Spinal cord (tissue), 10 donors: ENCODE results near the gene METTL8. TPM values are rescaled to one million over a fixed set of nuclear protein-coding genes. Genes with fewer than 3 reads are reported as not detected.

ENCODE experiments used
- DNase-seq, 6 donors: peaks; one replicate each; pipeline versions ENCODE4 v3.0.0 to v3.0.0-alpha.2; 2013 to 2015; ENCODE audit warnings: low spot score in 6 of 6, low read depth in 4 of 6
- H3K27ac ChIP-seq: one replicate; pipeline ENCODE4 v1.5.1; 2013; ENCODE audit warnings: low read depth, low read length, control low read depth
- H3K27me3 ChIP-seq: one replicate; pipeline ENCODE4 v1.6.1; 2013; ENCODE audit warnings: low read length; ENCODE audit not compliant: control insufficient read depth, insufficient read depth
- H3K36me3 ChIP-seq: one replicate; pipeline ENCODE4 v1.6.1; 2013; ENCODE audit warnings: low read length; ENCODE audit not compliant: control insufficient read depth, insufficient read depth
- H3K4me1 ChIP-seq: one replicate; pipeline ENCODE4 v1.6.1; 2013; ENCODE audit warnings: low read length; ENCODE audit not compliant: control insufficient read depth, insufficient read depth
- H3K4me3 ChIP-seq: one replicate; pipeline ENCODE4 v1.5.1; 2013; ENCODE audit warnings: low read depth, low read length, control low read depth
- H3K9me3 ChIP-seq: one replicate; pipeline ENCODE4 v1.6.1; 2013; ENCODE audit warnings: low read length; ENCODE audit not compliant: control insufficient read depth, insufficient read depth
- WGBS: methylation state at CpG from one replicate; pipeline ENCODE4 v1.1.5; 2013; ENCODE audit warnings: missing lambda C conversion rate; ENCODE audit not compliant: insufficient coverage; 5-methylcytosine and 5-hydroxymethylcytosine counted together
- polyA plus RNA-seq, 2 donors: library from polyadenylated mRNA; unstranded; fragments of 120-200 nt; gene quantifications; one replicate each; pipeline ENCODE4 v1.2.1, GENCODE V29; 2013; ENCODE audit not compliant: insufficient read length in 2 of 2
- total RNA-seq, 2 donors: library from RNA; depleted of rRNA in 1 of 2; stranded (reverse); fragments of 120-200 nt in 1 of 2; fragments of >200 nt in 1 of 2; gene quantifications; one replicate each; pipeline versions ENCODE4 v1.2.3 to v1.2.4, GENCODE V29; 2013 to 2014
- donor health status: healthy.

METTL8 gene
- total and polyA plus RNA-seq, 4 donors = 14.3 to 25.9 (median 17.6) TPM

- H3K9me3 ChIP-seq = no peaks in the 10 kb centered on the region
- WGBS = 0% methylated on average over 2 of the region's 4 CpGs
- peak in 2 of 6 donors; percentile 23 to 50 for DNase-seq
- no peaks in the 10 kb centered on the region for H3K36me3 ChIP-seq
- H3K4me1 ChIP-seq = peaks cover 5% of the 10 kb centered on the region
- H3K27ac ChIP-seq = no peak overlapping the region
- no peaks in the 10 kb centered on the region for H3K27me3 ChIP-seq
- H3K4me3 ChIP-seq = no peak overlapping the region
These were observed 146.2 kb downstream of the METTL8 start for GRCh38 chr2:171287611-171288010.

- H3K4me1 ChIP-seq = peaks cover 5% of the 10 kb centered on the region
- DNase-seq = no peak
These were observed 146.7 kb downstream of the METTL8 start for GRCh38 chr2:171287036-171287571.

GRCh38 chr2:171281110-171281509 lies 152.7 kb downstream of the METTL8 start:
- no peaks in the 10 kb centered on the region for H3K4me1 ChIP-seq
- no peaks in the 10 kb centered on the region for H3K36me3 ChIP-seq
- H3K4me3 ChIP-seq = no peak overlapping the region
- no peaks in the 10 kb centered on the region for H3K27me3 ChIP-seq
- 78% methylated on average over 2 of the region's 3 CpGs for WGBS
- no peak overlapping the region for H3K27ac ChIP-seq
- no peak for DNase-seq
- no peaks in the 10 kb centered on the region for H3K9me3 ChIP-seq

More at GRCh38 chr2:171287036-171287571, 146.7 kb downstream of the METTL8 start:
- Histone ChIP-seq H3K4me3 (no peak overlapping the region), H3K9me3 (no peaks in the 10 kb centered on the region), H3K27ac (no peak overlapping the region), H3K36me3 (no peaks in the 10 kb centered on the region), H3K27me3 (no peaks in the 10 kb centered on the region)

GRCh38 chr2:171279983-171280790 lies 153.6 kb downstream of the METTL8 start:
- Histone ChIP-seq H3K4me1 (no peaks in the 10 kb centered on the region), H3K4me3 (no peak overlapping the region), H3K27me3 (no peaks in the 10 kb centered on the region), H3K36me3 (no peaks in the 10 kb centered on the region), H3K27ac (no peak overlapping the region), H3K9me3 (no peaks in the 10 kb centered on the region)
- DNase-seq = no peak
- 100% methylated on average over 7 of the region's 13 CpGs for WGBS

GRCh38 chr2:171274757-171275156 lies 159.0 kb downstream of the METTL8 start:
- WGBS = no CpG with 5 or more reads among the region's 2 CpGs
- Histone ChIP-seq H3K36me3 (no peaks in the 10 kb centered on the region), H3K4me3 (no peak overlapping the region), H3K4me1 (no peaks in the 10 kb centered on the region), H3K9me3 (no peaks in the 10 kb centered on the region), H3K27ac (no peak overlapping the region), H3K27me3 (no peaks in the 10 kb centered on the region)
- DNase-seq = no peak

- no peaks in the 10 kb centered on the region for H3K36me3 ChIP-seq
- H3K27me3 ChIP-seq = no peaks in the 10 kb centered on the region
- H3K4me1 ChIP-seq = no peaks in the 10 kb centered on the region
- no CpG with 5 or more reads among the region's 1 CpG for WGBS
- DNase-seq = peak in 1 of 6 donors; percentile 77
- H3K27ac ChIP-seq = no peak overlapping the region
- no peak overlapping the region for H3K4me3 ChIP-seq
- H3K9me3 ChIP-seq = no peaks in the 10 kb centered on the region
These were observed 161.8 kb downstream of the METTL8 start for GRCh38 chr2:171271971-171272436.

- no peaks in the 10 kb centered on the region for H3K4me1 ChIP-seq
- peak in 1 of 6 donors; percentile 38 for DNase-seq
- no peaks in the 10 kb centered on the region for H3K36me3 ChIP-seq
- H3K9me3 ChIP-seq = no peaks in the 10 kb centered on the region
- no peaks in the 10 kb centered on the region for H3K27me3 ChIP-seq
- H3K4me3 ChIP-seq = no peak overlapping the region
- WGBS = no CpG with 5 or more reads among the region's 1 CpG
- no peak overlapping the region for H3K27ac ChIP-seq
These were observed 162.4 kb downstream of the METTL8 start for GRCh38 chr2:171271386-171271785.

GRCh38 chr2:171267855-171268629 lies 165.7 kb downstream of the METTL8 start:
- Histone ChIP-seq H3K36me3 (no peaks in the 10 kb centered on the region), H3K4me1 (no peaks in the 10 kb centered on the region), H3K27me3 (no peaks in the 10 kb centered on the region), H3K4me3 (no peak overlapping the region), H3K27ac (no peak overlapping the region), H3K9me3 (no peaks in the 10 kb centered on the region)
- 58% methylated on average over 3 of the region's 4 CpGs for WGBS
- no peak for DNase-seq
